IMR-90 (cell line): Measurements from ENCODE around the gene CCHCR1. TPM values are rescaled to one million over a fixed set of nuclear protein-coding genes. Genes with fewer than 3 reads are reported as not detected.
"Not testable (repeated sequence)": the region's sequence is repeated elsewhere in the genome, so short reads cannot be mapped to it uniquely, and the experiment has no call there.

Experiments used
- ATAC-seq: fragments of 200-7000 bp; cut with Tn5 transposase; 2 replicates; pipeline ENCODE4 v1.9.1; 2020; ENCODE audit warnings: low read depth, mild to moderate bottlenecking, moderate library complexity
- BruUV-seq: library from RNA; stranded (reverse); fragments of 400-500 nt; replicated peaks from 2 replicates; lab custom pipeline; 2021; lab: Mats Ljungman, UMichigan
- CTCF ChIA-PET: fragments of 300-600 bp; formaldehyde crosslinking; extraction: SDS; loops from one replicate; lab custom pipeline; 2021; ENCODE audit warnings: antibody characterized with exemption; lab: Yijun Ruan, JAX
- POLR2A ChIA-PET: fragments of 300-600 bp; sonication (Branson Sonifier 250); formaldehyde crosslinking; loops from one replicate; lab custom pipeline; 2022; ENCODE audit warnings: antibody characterized with exemption; ENCODE audit not compliant: unreplicated experiment; lab: Charles Lee
- DNase-seq: peaks from one replicate; pipeline ENCODE4 v3.0.0; 2013
- H2AFZ ChIP-seq: replicated peaks from 2 replicates; pipeline ENCODE3; 2013; ENCODE audit warnings: low read length, mild to moderate bottlenecking; ENCODE audit not compliant: poor library complexity
- H2AK5ac ChIP-seq: 2 replicates; pipeline ENCODE4 v1.6.1; 2013; ENCODE audit warnings: low read depth, low read length, inconsistent platforms
- H2AK9ac ChIP-seq: replicated peaks from 2 replicates; pipeline ENCODE3; 2013; ENCODE audit warnings: mild to moderate bottlenecking, low read depth, low read length, moderate library complexity; ENCODE audit not compliant: poor library complexity
- H2BK120ac ChIP-seq: 2 replicates; pipeline ENCODE4 v1.6.1; 2013; ENCODE audit warnings: low read depth, low read length, inconsistent platforms
- H2BK15ac ChIP-seq: 3 replicates; pipeline ENCODE4 v1.6.1; 2013; ENCODE audit warnings: low read depth, low read length, inconsistent platforms
- H2BK20ac ChIP-seq: 2 replicates; pipeline ENCODE4 v1.6.1; 2013; ENCODE audit warnings: low read depth, mild to moderate bottlenecking, inconsistent platforms, low read length, moderate library complexity
- H2BK5ac ChIP-seq: 2 replicates; pipeline ENCODE4 v1.6.1; 2013; ENCODE audit warnings: mild to moderate bottlenecking, low read depth, low read length, inconsistent platforms; ENCODE audit not compliant: poor library complexity, severe bottlenecking
- H3K14ac ChIP-seq: replicated peaks from 2 replicates; pipeline ENCODE4 v1.6.1; 2013; ENCODE audit warnings: low read depth, low read length, inconsistent platforms
- H3K18ac ChIP-seq: 2 replicates; pipeline ENCODE4 v1.6.1; 2013; ENCODE audit warnings: low read depth, low read length, control low read depth
- H3K23ac ChIP-seq: 2 replicates; pipeline ENCODE4 v1.6.1; 2013; ENCODE audit warnings: low read depth, low read length, inconsistent platforms
- H3K27ac ChIP-seq: 2 replicates; pipeline ENCODE4 v1.5.1; 2013; ENCODE audit warnings: mild to moderate bottlenecking, control low read depth, low read length; ENCODE audit not compliant: insufficient read depth
- H3K27me3 ChIP-seq: 2 replicates; pipeline ENCODE4 v1.6.1; 2013; ENCODE audit warnings: low read length; ENCODE audit not compliant: control insufficient read depth, insufficient read depth
- H3K36me3 ChIP-seq: 2 replicates; pipeline ENCODE4 v1.6.1; 2013; ENCODE audit warnings: low read length, mixed read lengths; ENCODE audit not compliant: control insufficient read depth, insufficient read depth
- H3K4ac ChIP-seq: 2 replicates; pipeline ENCODE4 v1.6.1; 2013; ENCODE audit warnings: low read depth, low read length, inconsistent platforms
- H3K4me1 ChIP-seq: 2 replicates; pipeline ENCODE4 v1.6.1; 2013; ENCODE audit warnings: low read length, mixed read lengths; ENCODE audit not compliant: control insufficient read depth, insufficient read depth
- H3K4me2 ChIP-seq: 2 replicates; pipeline ENCODE4 v1.6.1; 2013; ENCODE audit warnings: low read depth, mild to moderate bottlenecking, control low read depth, low read length, moderate library complexity
- H3K4me3 ChIP-seq: 2 replicates; pipeline ENCODE4 v1.5.1; 2013; ENCODE audit warnings: low read depth, mild to moderate bottlenecking, control low read depth, low read length, moderate library complexity; ENCODE audit not compliant: insufficient read depth
- H3K56ac ChIP-seq: 2 replicates; pipeline ENCODE4 v1.6.1; 2013; ENCODE audit warnings: low read length, inconsistent platforms; ENCODE audit not compliant: insufficient read depth; ENCODE audit errors: extremely low read depth
- H3K79me1 ChIP-seq, 2 experiments: 2 replicates each; pipeline ENCODE4 v1.6.1; 2013; ENCODE audit warnings: low read length in 2 of 2, inconsistent platforms in 1 of 2, low read depth in 1 of 2
- H3K9ac ChIP-seq: 2 replicates; pipeline ENCODE4 v1.6.1; 2013; ENCODE audit warnings: low read depth, low read length, control low read depth
- H3K9me1 ChIP-seq: 2 replicates; pipeline ENCODE4 v1.6.1; 2013; ENCODE audit warnings: low read length, inconsistent platforms; ENCODE audit not compliant: insufficient read depth
- H3K9me3 ChIP-seq: 2 replicates; pipeline ENCODE4 v1.6.1; 2013; ENCODE audit warnings: low read length; ENCODE audit not compliant: control insufficient read depth, insufficient read depth
- H4K20me1 ChIP-seq: 2 replicates; pipeline ENCODE4 v1.6.1; 2013; ENCODE audit warnings: low read length, inconsistent platforms; ENCODE audit not compliant: insufficient read depth
- H4K5ac ChIP-seq: 2 replicates; pipeline ENCODE4 v1.6.1; 2013; ENCODE audit warnings: mild to moderate bottlenecking, low read depth, low read length, control low read depth
- H4K8ac ChIP-seq, 2 experiments: 2 replicates each; pipeline ENCODE4 v1.6.1; 2013; ENCODE audit warnings: low read depth in 2 of 2, low read length in 2 of 2, control low read depth in 1 of 2, inconsistent platforms in 1 of 2
- H4K91ac ChIP-seq: 2 replicates; pipeline ENCODE4 v1.6.1; 2013; ENCODE audit warnings: low read depth, low read length, inconsistent platforms; ENCODE audit not compliant: insufficient read depth
- WGBS, 2 experiments: methylation state at CpG; one replicate each; pipeline versions ENCODE4 v1.1.5 to v1.1.7; 2013; ENCODE audit warnings: missing lambda C conversion rate in 2 of 2; ENCODE audit not compliant: insufficient read length in 1 of 2; ENCODE audit errors: extremely low coverage in 2 of 2; 5-methylcytosine and 5-hydroxymethylcytosine counted together
- dilution Hi-C: fragments of 300-500 bp; cut with HindIII; formaldehyde crosslinking; loops from one replicate; pipeline ENCODE4 v1.14.3; 2018; ENCODE audit warnings: low sequenced_read_pairs; ENCODE audit not compliant: unreplicated experiment
- in situ Hi-C: fragments of 300-500 bp; cut with MboI; formaldehyde crosslinking; loops from 3 replicates; pipeline ENCODE4 v1.14.3; 2019; ENCODE audit warnings: low sequenced_read_pairs, inconsistent platforms, mixed read lengths
- intact Hi-C: fragments of 100-400 bp; cut with micrococcal nuclease; formaldehyde crosslinking; loops from 2 replicates; pipeline ENCODE4 v1.10.0; 2022
- polyA plus RNA-seq, 3 experiments: library from polyadenylated mRNA; depleted of rRNA; stranded (reverse); fragments of >200 nt; gene quantifications; 2 replicates each; pipeline ENCODE4 v1.2.3, GENCODE V29; 2012; ENCODE audit warnings: low replicate concordance in 1 of 3
- total RNA-seq: library from RNA; depleted of rRNA; stranded (reverse); fragments of >200 nt; gene quantifications from 2 replicates; pipeline ENCODE4 v1.2.3, GENCODE V29; 2012

The CCHCR1 gene
- total and polyA plus RNA-seq, 2 of the 4 experiments (the other 2 are of a cell fraction) = 13.1 to 22.0 TPM

- WGBS, 2 experiments = no CpG with 5 or more reads among the region's 3 CpGs
- H3K9me3 ChIP-seq, in situ Hi-C loops, H3K14ac ChIP-seq, H3K18ac ChIP-seq, H3K4me1 ChIP-seq, H2AFZ ChIP-seq, H2BK120ac ChIP-seq, H4K5ac ChIP-seq, CTCF ChIA-PET, H4K20me1 ChIP-seq, H3K23ac ChIP-seq, H3K9me1 ChIP-seq, BruUV-seq, H3K9ac ChIP-seq, H2BK15ac ChIP-seq, intact Hi-C loops, H3K4ac ChIP-seq, H3K4me3 ChIP-seq, H3K79me1 ChIP-seq, H2BK20ac ChIP-seq, H4K91ac ChIP-seq, H4K8ac ChIP-seq, H2BK5ac ChIP-seq, H3K36me3 ChIP-seq, H2AK9ac ChIP-seq, H3K56ac ChIP-seq, H2AK5ac ChIP-seq, H3K27me3 ChIP-seq, POLR2A ChIA-PET, H3K27ac ChIP-seq, ATAC-seq, DNase-seq, H3K4me2 ChIP-seq, dilution Hi-C loops: not testable (repeated sequence)
Observed at GRCh38 chr6:31189223-31189622, 31.6 kb upstream of the CCHCR1 start.
